HG03064 (cell line): ENCODE results near the gene SEC16A.

Experiments used
- ATAC-seq: cut with Tn5 transposase; IDR thresholded peaks from one replicate; pipeline ENCODE4 v1.9.1; 2021; ENCODE audit warnings: low read depth; ENCODE audit not compliant: unreplicated experiment

The SEC16A gene

DNA sequence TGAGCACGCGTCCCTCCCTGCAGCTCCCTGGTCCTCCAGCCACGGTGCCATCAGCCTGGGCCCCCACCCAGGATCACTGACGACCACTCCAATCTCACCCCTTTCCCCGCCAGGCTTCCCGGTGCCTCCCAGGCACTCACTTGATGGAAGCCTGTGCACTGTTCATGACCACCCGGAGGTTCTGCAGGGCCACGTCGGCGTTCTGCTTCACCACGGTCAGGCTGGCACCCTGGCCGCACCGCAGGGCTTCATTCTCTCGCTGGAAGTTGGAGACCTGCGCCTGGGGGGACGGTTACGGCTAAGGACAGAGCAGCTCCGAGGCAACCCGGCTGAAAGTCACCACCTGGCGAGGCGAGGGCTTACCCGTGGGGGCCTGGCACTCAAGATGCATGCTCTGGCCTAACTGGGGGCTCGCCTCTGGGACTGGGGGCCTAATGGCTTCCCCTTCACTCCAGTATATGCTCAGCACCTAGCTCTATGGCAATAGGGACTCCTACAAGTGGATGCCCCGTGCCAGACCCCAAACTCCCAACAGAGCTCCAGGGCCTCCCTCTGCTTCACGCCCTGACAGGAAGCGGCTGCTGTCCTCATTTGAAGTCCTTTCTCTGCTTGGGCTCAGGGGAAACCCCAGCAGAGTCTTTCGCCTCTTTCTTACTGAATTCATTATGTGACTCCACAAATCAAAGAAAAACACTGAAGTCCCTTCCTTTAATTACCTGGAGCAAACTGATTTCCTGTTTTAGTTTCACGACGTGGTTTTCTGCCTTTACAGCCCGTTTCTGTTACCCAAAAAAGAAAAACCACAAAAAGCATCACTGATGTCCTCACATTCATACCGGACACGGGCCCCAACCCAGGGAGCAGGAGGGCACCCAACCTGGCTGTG is 78.7 kb downstream of the SEC16A start:
- ATAC-seq = no peak

DNA sequence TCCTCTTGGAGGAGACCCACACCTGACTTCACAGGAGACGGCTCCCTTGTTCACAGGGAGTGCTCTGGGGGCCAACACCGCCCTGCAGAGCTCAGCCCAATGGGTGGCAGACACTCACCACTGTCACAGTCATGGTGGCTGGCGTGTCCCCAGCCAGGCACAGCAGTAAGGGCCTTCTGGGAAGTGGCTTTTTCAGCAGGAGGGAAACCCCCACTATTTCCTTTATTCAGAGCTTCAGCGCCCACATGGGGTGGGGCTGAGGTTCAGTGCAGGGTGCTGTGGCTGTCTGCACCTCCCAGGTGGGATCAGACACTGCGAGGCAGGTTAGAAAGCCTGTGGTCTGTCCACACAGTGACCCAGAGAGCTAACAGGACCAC is 79.3 kb downstream of the SEC16A start:
- no peak for ATAC-seq

DNA sequence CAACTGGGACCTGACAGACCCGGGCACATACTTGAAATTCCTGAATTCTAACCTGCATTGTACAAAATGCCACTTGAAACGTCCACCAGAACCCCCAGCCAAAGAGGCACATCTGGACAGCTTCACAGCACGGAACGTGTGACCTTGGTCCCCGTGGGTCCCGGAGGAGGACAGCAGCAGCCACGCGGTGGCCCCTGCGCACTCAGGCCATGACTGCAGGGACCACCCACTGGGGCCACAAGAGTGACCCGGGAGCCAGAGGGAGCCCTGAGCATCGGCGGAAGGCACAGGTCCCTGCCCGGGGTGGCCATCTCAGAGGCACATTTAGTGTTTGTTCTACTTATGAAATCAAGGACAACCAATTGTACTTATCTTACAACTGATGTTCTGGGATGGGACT is 80.8 kb downstream of the SEC16A start:
- no peak for ATAC-seq

DNA sequence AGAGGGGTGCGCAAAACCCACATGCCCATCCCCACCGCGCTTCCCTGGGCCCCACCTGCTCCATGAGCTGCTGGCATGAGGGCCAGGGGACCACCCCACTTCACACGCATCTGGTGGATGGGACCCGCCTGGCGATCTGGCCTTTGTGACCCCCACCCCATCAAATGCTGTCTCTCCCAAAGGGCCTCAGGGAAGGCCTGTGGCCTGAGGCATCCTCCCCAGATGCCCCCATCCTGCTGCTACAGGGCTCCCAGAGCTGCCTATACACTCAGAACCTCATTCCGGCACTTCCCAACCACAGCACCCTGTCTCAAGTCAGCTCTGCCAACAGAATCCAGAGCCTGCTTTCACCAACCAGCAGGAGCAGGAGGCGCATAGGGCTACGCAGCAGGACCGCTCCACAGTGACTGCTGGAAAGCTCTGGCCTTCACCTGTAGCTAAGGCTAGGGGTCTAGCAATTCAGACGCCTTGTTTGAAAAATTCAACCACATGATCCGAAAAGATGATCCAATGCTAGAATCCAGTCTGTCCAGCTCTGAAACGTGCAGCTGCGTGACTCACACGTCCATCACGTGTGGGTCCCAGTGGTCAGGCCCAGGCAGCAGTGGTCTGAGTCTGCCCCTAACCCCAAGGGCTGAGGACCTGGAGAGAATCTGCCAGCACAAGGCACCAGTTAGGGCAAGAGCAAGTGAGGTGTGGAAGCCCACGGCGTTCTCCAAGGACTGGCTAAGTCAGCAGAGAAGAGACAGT is 81.5 kb downstream of the SEC16A start:
- no peak for ATAC-seq

DNA sequence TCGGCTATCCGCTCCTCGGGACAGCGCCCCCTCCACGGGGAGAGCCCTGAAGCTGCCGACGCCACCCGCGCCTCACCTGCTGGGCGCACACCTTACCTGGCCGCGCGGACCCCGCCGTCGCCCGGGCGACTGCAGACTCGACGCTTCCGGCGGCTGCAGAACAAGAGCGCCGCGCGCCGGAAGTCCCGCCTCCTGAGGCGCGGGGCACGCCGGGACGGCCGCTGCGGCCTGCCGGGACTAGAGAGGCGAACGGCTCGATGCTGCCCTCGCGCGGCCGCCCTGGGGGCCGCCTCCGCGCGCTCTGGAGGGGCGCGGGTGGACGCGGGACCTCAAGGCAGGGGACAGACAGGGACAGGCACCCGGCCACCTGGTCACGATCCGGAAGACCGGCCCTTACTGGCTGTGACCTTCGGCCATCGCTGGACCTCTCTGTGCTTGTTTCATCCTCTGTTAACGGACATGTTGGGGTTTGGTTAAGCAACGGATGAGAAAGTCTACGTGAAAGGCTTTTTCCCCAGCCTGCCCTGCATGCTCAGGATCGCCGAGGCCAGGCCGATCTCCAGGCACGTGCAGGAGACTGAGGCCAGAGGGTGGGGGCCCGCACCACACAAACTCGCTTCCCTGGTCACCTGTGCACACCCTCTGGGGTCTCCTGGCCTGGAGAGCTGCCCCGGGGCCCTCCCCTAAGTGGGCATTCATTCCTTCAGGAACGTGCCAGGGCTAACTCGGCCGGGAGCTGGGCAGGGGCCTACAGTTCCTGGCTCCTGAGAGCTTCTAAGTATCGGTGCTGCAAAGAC is 82.6 kb downstream of the SEC16A start, which contains the start of gene SNAPC4:
Gene SNAPC4 (minus strand): TSS at position 133 of the 797 bp plus-strand sequence. CDS start 1,742 bp downstream, outside the sequence.
- ATAC-seq = peak; percentile 62

DNA sequence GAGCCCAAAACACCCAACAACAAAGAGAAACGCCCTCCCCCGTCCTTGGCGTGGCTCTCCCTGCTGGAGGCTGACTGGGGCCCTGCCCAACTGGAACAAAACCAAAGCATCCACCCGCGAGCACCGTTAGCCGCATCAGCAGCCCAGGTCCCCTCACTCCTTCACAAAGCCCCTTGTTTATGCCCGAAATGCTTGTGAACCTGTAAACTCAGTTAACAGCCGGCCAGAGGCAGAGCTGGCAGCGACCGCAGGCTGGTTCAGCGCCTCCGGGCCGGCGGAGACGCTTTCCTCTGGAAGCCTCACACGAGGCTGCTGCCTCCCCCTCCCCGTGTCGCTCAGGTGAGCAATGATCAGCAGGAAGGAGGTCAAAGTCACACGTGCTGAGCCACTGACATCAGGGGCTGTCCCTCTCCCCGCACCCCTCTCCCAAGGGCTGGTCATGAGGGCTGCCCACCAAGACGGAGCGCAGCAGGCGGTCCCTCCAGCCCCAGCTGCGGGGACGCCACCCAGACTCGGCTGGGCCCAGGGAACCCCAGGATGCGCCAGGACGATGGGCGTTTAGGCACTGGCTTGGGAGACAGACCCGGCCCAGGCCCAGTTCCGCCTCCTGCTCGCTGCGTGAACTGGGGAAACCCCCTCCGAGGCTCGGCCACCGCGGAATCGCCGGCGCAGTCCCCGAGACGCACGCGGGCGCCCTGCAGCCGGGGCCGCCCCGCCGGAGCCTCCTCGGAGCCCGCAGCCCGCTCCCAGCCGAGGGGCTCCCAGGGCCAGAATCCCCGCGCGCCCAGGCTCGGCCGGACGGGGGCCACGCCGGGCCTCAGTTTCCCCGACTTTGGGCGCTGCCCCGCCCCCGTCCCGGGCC is 83.4 kb downstream of the SEC16A start:
- peak; percentile 10 for ATAC-seq

DNA sequence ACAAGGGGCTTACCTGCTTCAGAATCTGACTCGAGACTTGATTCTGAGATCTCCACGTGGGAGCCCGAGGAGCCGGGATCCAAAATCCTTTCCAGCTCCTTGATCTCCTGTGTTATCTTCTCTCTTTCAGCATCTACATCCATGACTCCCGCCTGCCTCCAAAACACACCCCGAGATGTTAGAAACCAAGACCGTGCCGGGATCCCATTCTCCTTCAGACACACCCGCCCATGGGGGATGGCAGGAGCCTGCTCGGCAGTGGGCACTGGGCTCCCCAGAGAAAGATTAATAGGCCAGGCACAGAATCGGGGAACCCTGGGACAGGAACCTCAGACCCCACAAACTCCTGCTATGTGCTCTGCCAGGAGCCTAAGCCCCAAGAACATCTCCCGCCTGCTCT is 84.6 kb downstream of the SEC16A start:
- no peak for ATAC-seq

DNA sequence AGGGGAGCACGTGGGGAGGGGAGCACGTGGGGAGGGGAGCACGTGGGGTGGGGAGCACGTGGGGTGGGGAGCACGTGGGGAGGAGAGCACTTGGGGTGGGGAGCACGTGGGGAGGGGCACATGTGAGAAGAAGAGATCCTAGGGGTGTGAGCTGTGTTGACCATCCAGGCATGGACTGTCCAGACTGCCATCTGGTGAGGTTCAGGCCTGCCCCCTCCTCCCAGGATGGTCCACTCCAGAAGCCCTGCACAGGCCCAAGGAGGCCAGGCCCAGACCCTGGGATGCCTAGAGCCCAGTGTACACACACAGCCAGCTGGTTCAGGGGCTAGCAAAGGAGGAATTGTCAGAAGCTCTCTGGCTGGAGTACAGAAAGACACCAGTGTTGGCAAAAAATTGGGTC is 85.2 kb downstream of the SEC16A start:
- no peak for ATAC-seq

DNA sequence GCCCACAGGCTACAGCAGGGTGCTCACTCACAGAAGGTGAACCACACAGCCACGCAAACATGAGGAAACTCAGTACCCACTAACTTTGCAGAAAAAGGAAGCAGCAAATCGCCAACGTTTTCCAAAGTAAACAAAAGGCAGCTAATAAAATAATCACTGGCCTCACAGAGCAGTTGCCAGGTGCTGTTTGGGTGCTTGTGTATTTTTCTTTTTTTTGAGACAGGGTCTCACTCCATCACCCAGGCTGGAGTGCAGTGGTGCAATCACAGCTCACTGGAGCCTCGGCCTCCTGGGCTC is 86.7 kb downstream of the SEC16A start:
- no peak for ATAC-seq

DNA sequence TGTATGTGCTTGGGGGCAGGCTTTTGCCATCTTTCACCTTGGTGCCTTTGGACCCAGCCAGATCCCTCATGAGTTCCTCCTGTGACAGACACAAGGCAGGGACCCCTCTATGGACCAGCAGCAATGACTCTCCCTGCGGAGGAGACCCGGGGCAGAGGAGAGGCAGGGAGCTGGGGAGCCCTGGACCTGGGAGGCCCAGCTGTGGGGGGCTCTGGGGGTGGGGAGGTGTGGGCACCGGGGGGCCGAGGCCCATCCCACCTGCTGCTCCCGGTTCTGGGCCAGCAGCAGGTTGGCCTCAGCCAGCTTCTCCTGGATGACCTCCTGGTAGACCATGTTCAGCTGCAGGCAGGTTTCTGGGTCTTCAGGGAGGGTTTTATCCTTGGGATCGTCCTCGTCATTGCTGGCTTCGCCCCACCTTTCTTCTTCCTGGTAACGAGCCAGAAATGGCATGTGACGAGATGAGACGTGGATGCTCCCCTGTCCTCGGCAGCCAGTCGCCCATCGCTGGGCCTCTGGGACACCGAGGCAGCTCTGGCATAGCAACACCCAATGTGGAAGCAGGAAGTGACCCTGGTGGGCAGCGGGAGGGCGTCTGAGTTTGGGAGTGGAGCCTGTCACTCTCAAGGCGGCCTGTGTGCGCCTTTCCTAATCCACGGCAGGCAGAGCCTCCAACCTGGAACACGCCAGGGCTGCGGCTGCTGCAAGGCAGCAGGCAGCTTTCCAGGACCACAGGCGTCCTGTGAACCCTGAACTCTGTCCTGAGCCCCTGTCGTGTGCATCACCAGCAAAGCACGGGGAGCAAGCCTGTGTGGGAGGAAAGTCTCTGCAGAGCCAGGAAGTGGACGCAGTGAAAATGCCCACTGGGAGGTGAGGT is 87.3 kb downstream of the SEC16A start:
- ATAC-seq = no peak

DNA sequence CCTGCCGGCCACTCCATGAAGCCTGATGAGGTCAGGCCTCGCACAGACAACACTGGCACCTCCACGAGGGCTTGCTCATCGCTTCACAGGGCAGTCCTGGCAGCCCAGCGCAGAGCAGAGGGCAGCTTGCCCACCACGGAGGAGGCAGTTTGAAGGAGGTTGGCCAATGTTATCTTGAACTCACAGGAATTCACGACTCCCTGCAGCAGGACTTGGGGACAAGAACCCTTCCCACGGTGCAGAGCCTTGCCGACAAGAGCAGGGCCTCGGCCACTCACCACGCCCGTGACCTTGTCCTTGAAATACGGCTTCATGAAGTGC is 87.9 kb downstream of the SEC16A start:
- ATAC-seq = no peak

DNA sequence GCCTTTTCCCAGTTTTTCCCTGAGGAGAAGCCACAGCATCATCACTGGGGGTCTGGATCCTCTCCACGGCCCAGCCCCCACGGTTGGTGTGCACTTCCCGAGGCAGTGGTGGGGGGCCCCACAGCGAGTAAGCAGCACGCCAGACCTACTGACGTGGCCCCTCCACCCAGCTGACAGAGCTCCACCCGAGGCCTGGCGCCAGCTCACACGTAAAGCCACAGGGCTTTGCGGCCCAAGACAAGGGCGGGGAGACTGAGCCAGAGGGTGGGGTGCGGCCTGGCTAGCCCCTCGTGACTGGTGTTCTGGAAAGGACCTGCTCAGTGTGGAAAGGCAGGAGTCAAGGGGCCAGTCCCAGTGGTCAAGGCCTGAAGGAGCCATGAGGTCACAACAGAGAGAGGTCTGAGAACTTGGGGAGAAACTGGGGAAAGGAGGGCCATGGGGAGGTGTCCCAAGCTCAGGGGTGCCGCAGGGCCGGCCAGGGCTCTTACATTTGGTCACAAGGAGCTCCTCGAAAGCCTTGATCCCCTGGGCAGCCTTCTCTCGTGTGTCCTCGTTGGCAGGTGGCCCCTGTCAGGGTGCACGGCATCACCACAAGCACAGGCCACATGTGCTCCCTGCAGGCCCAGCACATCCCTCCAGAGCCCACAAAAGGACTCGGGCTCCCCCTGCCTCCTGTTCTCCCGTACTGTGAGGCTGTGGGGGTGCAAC is 88.4 kb downstream of the SEC16A start:
- ATAC-seq = no peak

DNA sequence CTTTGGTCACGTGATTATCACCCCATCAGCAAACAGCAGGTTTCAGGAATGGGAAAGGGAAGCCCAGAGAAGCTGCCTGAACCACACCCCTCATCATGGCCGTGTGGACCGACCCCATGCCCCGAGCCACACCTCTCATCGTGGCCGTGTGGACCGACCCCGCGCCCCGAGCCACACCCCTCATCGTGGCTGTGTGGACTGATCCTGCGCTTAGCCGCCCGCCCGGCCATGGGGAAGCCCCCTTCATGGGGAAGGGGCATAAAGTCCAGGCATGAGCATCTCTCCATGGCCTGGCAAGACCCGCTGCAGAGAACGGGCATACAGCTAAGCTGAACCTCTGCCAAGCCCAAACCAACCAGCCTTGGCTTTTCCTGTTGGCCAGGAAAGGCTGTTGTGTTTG is 89.3 kb downstream of the SEC16A start:
- no peak for ATAC-seq

DNA sequence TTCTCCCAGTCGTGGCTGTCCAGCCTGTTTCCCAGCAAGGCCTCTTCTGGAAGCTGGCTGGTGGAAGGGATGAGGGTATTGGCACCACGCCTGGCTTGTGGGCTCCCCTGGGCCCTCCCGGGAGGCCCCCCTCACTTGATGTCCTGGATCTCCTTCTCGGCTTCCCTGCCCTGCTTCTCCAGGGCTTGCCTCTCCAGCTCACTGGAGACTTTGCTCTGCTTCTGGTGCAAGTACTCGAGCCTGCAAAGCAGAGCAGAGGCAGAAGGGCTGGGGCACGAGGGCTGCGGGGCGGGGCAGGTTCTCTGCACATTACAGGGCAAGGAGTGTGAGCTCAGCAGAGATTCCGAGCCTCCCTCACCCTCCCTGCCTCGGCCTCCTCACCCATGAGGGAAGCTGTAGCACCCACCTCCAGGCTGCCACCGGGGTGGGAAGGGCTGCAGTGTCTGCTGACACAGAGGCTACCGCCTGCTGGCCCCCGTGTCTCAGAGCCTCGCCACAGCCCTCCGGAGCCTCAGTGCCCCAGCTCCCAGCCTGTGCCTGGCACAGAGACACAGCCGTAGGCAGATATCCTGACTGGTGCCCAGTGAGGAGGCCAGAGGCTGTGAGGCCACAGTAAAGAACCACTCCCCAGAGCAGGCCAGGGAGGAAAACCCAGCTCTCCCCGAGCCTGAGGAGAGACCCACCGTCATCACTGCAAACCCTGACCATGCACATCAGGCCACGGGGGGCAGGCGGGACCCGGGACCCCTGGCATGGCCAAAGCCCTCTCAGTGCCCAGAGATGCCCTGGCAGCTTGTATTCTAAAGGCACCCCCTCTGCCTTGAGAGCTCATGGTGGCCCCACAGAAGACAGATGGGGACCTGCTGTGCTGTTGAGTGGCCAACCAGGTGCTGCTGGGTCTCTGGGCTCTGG is 90.0 kb downstream of the SEC16A start:
- no peak for ATAC-seq

DNA sequence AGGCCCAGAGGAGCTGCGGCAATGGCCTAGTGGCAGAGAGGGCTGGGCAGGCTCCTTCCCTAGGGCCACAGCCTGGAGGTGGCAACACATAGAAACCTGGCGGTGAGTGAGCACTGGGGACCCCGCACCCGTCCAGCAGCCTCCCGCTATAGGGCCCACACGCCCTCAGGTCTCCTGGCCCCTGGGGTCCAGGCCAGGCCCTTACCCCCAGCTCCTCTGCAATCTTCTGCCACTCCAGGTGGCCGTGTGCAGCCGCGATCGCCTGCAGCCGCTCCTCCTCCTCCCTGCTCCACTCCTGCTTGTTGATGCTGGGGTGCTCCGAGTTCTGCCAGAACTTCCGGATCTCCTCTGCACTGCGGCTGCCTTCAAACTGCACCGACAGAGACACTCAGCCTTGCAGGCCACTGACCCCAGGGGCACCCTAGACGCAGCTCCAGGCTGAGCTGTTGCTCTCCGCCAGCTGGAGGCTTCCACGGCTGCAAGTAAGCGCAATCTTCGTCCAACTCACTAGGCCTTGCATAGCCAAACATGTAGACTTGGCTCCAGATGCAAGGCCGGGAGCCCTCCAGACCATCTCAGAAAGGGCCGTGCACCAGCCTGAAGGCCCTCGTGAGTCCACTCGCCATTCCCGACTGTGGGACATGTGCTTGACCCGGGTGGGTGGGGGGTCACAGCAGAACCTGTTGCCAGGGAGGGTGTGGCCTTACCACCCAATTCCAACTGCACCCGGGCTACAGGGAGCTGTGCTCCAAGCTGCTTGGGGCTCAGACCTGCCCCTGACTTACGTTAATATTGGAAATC is 90.9 kb downstream of the SEC16A start:
- ATAC-seq = no peak
